ENCODE data around the gene USP14.

USP14 gene

DNA sequence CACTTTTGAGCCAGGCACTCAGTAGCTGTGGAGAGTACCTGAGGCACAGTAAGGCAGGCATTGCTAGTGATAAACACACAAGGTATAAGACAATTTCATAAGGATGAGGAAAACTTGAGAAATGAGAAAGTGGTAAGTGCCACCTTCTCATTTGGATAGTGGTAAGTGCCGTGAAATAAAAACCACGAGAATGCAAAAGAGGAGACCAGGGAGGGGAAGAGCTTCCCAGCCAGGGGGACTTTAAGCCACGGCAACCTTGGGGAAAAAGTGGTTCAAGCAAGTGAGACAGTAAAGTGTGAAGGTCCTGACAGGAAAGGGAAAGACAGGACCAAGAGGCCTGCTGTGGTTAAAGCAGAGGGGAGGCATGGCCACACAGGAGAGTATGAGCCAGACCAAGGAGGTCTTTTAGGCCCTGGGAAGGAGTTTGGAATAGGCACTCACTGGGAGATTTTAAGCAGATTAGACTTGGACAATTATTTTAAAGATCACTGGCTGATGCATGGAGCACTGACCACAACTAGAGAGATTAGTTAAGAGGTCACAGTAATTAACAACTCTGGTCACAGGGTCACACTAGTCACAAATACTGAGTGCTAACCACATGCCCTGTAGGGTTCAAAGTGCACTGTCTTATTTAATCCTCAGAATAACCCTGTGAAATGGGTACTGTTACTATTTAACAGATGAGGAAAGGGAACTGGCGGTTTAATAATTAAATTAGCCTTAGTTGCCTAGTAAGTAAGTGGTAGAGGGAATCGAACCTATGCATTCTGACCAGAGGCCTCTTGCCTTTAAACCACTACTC lies 59.4 kb downstream of the USP14 start:
- Histone ChIP-seq H4K20me1 (ENCODE audit: insufficient read depth, low read length) (no peaks in the 10 kb centered on the region), H3K9me3 (replicated peaks; ENCODE audit: insufficient read depth, low read length) (no peaks in the 10 kb centered on the region), H3K9ac (ENCODE audit: low read length) (no peak overlapping the region), H3K27me3 (replicated peaks; ENCODE audit: insufficient read depth, low read length) (no peaks in the 10 kb centered on the region), H3K4me1 (ENCODE audit: low read length) (no peaks in the 10 kb centered on the region), H3K36me3 (replicated peaks; ENCODE audit: insufficient read depth, low read length) (peaks cover 15% of the 10 kb centered on the region; the same call in 1 of the 2 replicates), H3K27ac (ENCODE audit: low read length) (no peak overlapping the region), H3K9me2 (replicated peaks; ENCODE audit: insufficient read depth, low read length) (no peaks in the 10 kb centered on the region), H3K79me2 (ENCODE audit: low read length) (no peaks in the 10 kb centered on the region), H3K4me2 (ENCODE audit: low read depth, low read length) (no peak overlapping the region), H3F3A (ENCODE audit: insufficient read depth, low read length) (0 out of 2 replicates have a peak, but pooled peaks cover 4% of the 10 kb centered on the region), H2AFZ (ENCODE audit: low read length) (no peak overlapping the region), H3K4me3 (ENCODE audit: low read length) (no peak overlapping the region)
- TF ChIP-seq, protein P1, sequence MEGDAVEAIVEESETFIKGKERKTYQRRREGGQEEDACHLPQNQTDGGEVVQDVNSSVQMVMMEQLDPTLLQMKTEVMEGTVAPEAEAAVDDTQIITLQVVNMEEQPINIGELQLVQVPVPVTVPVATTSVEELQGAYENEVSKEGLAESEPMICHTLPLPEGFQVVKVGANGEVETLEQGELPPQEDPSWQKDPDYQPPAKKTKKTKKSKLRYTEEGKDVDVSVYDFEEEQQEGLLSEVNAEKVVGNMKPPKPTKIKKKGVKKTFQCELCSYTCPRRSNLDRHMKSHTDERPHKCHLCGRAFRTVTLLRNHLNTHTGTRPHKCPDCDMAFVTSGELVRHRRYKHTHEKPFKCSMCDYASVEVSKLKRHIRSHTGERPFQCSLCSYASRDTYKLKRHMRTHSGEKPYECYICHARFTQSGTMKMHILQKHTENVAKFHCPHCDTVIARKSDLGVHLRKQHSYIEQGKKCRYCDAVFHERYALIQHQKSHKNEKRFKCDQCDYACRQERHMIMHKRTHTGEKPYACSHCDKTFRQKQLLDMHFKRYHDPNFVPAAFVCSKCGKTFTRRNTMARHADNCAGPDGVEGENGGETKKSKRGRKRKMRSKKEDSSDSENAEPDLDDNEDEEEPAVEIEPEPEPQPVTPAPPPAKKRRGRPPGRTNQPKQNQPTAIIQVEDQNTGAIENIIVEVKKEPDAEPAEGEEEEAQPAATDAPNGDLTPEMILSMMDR (IDR thresholded peaks at IDR 0.05; ENCODE audit: low read length) = no peak
- no peak for TF ChIP-seq EZH2 (optimal IDR thresholded peaks at IDR 0.05; ENCODE audit: low read depth, low read length)
- DNase-seq = no peak

GRCh38 chr18:220708-221107 lies 62.4 kb downstream of the USP14 start:
- Histone ChIP-seq H3K36me3 (replicated peaks; ENCODE audit: insufficient read depth, low read length) (peaks cover 3% of the 10 kb centered on the region; the same call in 1 of the 2 replicates), H2AFZ (ENCODE audit: low read length) (no peak overlapping the region), H3K27me3 (replicated peaks; ENCODE audit: insufficient read depth, low read length) (no peaks in the 10 kb centered on the region)

GRCh38 chr18:225745-226144 lies 67.4 kb downstream of the USP14 start:
- TF ChIP-seq EZH2phosphoT487 (IDR thresholded peaks at IDR 0.05; ENCODE audit: low read length) (no peak), EZH2 (optimal IDR thresholded peaks at IDR 0.05; ENCODE audit: low read depth, low read length) (no peak)
- TF ChIP-seq, protein P1 (IDR thresholded peaks at IDR 0.05; ENCODE audit: low read length) = no peak
- Histone ChIP-seq H3K9ac (ENCODE audit: low read length) (no peak overlapping the region), H3K4me2 (ENCODE audit: low read depth, low read length) (no peak overlapping the region), H2AFZ (ENCODE audit: low read length) (no peak overlapping the region), H3F3A (ENCODE audit: insufficient read depth, low read length) (0 out of 2 replicates have a peak, but pooled peaks cover 4% of the 10 kb centered on the region), H3K9me2 (replicated peaks; ENCODE audit: insufficient read depth, low read length) (no peaks in the 10 kb centered on the region), H3K79me2 (ENCODE audit: low read length) (no peaks in the 10 kb centered on the region), H4K20me1 (ENCODE audit: insufficient read depth, low read length) (no peaks in the 10 kb centered on the region), H3K4me3 (ENCODE audit: low read length) (no peak overlapping the region), H3K27me3 (replicated peaks; ENCODE audit: insufficient read depth, low read length) (no peaks in the 10 kb centered on the region), H3K9me3 (replicated peaks; ENCODE audit: insufficient read depth, low read length) (no peaks in the 10 kb centered on the region), H3K27ac (ENCODE audit: low read length) (no peak overlapping the region), H3K4me1 (ENCODE audit: low read length) (no peaks in the 10 kb centered on the region), H3K36me3 (replicated peaks; ENCODE audit: insufficient read depth, low read length) (no peaks in the 10 kb centered on the region; the same call in 1 of the 2 replicates)
- DNase-seq = no peak

More at GRCh38 chr18:220708-221107, 62.4 kb downstream of the USP14 start:
- no peak overlapping the region for H3K4me2 ChIP-seq (ENCODE audit: low read depth, low read length)
- H3K27ac ChIP-seq (ENCODE audit: low read length) = no peak overlapping the region
- 0 out of 2 replicates have a peak, but pooled peaks cover 4% of the 10 kb centered on the region for H3F3A ChIP-seq (ENCODE audit: insufficient read depth, low read length)
- TF ChIP-seq EZH2phosphoT487 (IDR thresholded peaks at IDR 0.05; ENCODE audit: low read length) = no peak
- no peak for TF ChIP-seq EZH2 (optimal IDR thresholded peaks at IDR 0.05; ENCODE audit: low read depth, low read length)
- TF ChIP-seq, protein P1 (IDR thresholded peaks at IDR 0.05; ENCODE audit: low read length) = no peak
- H3K4me1 ChIP-seq (ENCODE audit: low read length) = no peaks in the 10 kb centered on the region
- H3K9me2 ChIP-seq (replicated peaks; ENCODE audit: insufficient read depth, low read length) = no peaks in the 10 kb centered on the region
- H3K4me3 ChIP-seq (ENCODE audit: low read length) = no peak overlapping the region
- no peaks in the 10 kb centered on the region for H4K20me1 ChIP-seq (ENCODE audit: insufficient read depth, low read length)
- no peaks in the 10 kb centered on the region for H3K79me2 ChIP-seq (ENCODE audit: low read length)
- no peaks in the 10 kb centered on the region for H3K9me3 ChIP-seq (replicated peaks; ENCODE audit: insufficient read depth, low read length)
- DNase-seq = no peak
- no peak overlapping the region for H3K9ac ChIP-seq (ENCODE audit: low read length)
